Adipocyte (in vitro differentiated cells): ENCODE measurements around the gene PIK3R4.

Source experiments
- DNase-seq: peaks from one replicate; pipeline ENCODE4 v3.0.0-alpha.2; 2015; ENCODE audit warnings: low read depth
- H3K27me3 ChIP-seq: replicated peaks from 2 replicates; pipeline ENCODE4 v1.7.0; 2013; ENCODE audit warnings: mild to moderate bottlenecking, low read length, moderate library complexity; ENCODE audit not compliant: control insufficient read depth, insufficient read depth
- H3K36me3 ChIP-seq: 2 replicates; pipeline ENCODE4 v1.7.0; 2013; ENCODE audit warnings: low read length, mild to moderate bottlenecking, moderate library complexity; ENCODE audit not compliant: control insufficient read depth, insufficient read depth, severe bottlenecking
- H3K4me1 ChIP-seq: 2 replicates; pipeline ENCODE4 v1.7.0; 2013; ENCODE audit warnings: mild to moderate bottlenecking, low read length, moderate library complexity; ENCODE audit not compliant: control insufficient read depth, insufficient read depth
- H3K4me3 ChIP-seq: 2 replicates; pipeline ENCODE4 v1.7.0; 2013; ENCODE audit warnings: mild to moderate bottlenecking, low read length, moderate library complexity
- H3K9ac ChIP-seq: 2 replicates; pipeline ENCODE4 v1.7.0; 2013; ENCODE audit warnings: mild to moderate bottlenecking, low read length, moderate library complexity
- H3K9me3 ChIP-seq: 2 replicates; pipeline ENCODE4 v1.7.0; 2013; ENCODE audit warnings: mild to moderate bottlenecking, low read length, moderate library complexity; ENCODE audit not compliant: control insufficient read depth

PIK3R4 gene

GRCh38 chr3:130635978-130636377 is 110.7 kb downstream of the PIK3R4 start:
- Histone ChIP-seq H3K4me1 (no peaks in the 10 kb centered on the region), H3K27me3 (no peaks in the 10 kb centered on the region), H3K36me3 (no peaks in the 10 kb centered on the region), H3K9me3 (no peaks in the 10 kb centered on the region), H3K4me3 (no peak overlapping the region), H3K9ac (no peak overlapping the region)
- no peak for DNase-seq

- no peaks in the 10 kb centered on the region for H3K27me3 ChIP-seq
- H3K9ac ChIP-seq, result no peak overlapping the region
- no peaks in the 10 kb centered on the region for H3K4me1 ChIP-seq
- no peak overlapping the region for H3K4me3 ChIP-seq
- no peaks in the 10 kb centered on the region for H3K36me3 ChIP-seq
- H3K9me3 ChIP-seq, result no peaks in the 10 kb centered on the region
- no peak for DNase-seq
These were observed 111.3 kb downstream of the PIK3R4 start for GRCh38 chr3:130635285-130635684.
